NCI-H748 (cell line): ENCODE results near the gene TMEM269.
"Not testable (repeated sequence)": the region's sequence is repeated elsewhere in the genome, so short reads cannot be mapped to it uniquely, and the experiment has no call there.

ENCODE experiments used
- DNase-seq: peaks from one replicate; lab custom pipeline; 2025; ENCODE audit not compliant: unreplicated experiment; lab: John Stamatoyannopoulos, UW

Gene TMEM269

DNA sequence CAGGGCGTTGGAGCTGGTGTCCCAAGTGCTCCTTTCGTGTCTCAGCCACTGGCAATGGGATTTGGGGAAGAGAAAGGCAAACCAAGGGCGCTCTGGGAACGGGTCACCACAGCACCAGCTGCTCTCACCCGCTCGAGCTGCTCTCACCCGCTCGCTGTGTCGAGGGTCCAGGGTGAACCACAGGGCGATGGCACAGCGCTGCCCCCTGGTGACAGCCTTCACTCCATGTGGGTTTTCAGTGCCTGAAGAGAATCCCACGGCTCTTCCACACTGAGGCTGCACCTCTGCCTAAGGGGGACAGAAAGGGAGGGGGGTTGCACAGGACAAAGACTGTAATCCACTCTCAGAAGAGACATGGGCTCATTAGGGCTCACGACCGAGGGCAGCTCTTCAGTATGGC is 37.7 kb upstream of the TMEM269 start:
- peak; percentile 90 for DNase-seq

DNA sequence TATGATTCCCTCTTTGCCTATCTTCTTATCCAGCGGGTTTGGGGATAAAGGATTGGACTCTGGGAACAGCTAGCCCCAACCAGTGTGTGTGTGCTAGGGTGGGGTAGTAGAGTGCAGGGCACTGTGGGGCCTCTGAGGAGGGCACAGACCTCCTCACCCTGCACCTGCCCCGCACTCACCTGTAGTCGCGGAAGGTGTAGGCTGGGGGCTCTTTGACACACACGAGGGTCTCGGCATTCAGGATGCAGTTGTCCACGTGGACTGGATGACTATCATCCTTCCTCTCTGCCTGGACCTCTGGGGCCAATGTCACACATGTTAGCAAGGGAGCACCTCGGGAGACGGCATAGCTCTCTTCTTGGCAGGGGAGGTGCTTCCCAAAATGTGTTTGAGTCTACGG is 36.8 kb upstream of the TMEM269 start:
- DNase-seq = no peak

DNA sequence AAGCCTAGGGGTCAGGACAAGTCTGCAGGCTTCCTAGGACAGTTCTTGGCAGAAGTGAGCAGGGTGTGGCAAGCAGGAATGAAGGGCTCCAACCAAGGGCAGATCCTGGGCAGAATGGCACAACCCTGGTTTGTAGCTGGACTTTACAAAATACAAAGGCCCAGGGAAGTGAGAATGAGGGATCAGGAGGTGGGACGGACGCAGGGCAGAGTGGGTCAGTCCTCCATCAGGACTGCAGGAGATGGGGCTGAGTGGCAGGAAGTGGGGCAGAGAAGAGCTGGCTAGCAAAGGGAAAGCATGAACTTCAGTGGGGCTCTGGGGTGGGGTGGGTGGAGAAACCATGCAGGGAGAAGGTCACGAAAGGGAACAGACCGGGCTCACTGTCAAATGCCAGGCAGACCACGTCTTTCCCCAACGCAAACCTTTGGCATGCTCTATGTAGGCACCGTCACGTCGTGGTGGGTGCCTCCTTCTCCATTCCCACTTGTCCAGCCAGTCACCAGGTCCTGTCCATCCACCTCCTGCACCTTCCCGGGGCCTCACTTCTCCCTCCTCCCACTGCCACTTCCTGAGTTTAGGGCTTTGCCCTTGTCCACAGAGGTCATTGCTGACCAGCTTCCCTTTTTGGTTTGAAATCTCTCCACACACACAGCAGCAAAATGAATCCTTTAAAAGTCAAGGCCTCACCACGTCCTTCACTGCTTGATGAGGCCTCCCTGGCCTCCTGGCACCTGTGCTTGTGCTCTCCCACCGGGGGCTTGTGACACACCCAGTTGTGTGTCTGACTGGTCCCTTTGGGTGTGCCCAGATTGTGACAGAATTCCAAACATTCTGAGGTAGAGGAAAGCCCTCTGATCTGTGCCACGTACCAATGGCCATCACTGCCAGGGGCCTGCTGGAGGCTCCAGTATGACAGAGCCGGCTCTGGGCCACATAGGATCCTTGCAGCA is 36.1 kb upstream of the TMEM269 start:
- DNase-seq = no peak

DNA sequence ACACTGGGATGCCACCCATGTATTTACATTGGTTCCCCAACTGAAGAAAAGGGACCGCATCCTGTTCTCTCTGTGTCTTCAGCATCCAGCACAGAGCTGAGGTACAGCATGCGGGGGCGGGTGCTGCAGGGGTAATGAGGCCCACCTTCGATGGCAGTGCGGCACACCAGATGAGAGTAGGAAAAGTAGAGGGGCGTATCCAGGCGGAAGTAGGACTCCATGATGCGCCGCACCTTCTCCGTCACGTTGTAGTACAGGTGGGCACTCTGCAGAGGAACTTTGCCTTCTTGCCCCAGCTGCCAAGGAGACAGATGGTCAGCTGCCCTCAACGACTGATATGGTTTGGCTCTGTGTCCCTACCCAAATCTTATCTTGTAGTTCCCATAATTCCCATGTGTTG is 34.8 kb upstream of the TMEM269 start:
- DNase-seq = no peak

DNA sequence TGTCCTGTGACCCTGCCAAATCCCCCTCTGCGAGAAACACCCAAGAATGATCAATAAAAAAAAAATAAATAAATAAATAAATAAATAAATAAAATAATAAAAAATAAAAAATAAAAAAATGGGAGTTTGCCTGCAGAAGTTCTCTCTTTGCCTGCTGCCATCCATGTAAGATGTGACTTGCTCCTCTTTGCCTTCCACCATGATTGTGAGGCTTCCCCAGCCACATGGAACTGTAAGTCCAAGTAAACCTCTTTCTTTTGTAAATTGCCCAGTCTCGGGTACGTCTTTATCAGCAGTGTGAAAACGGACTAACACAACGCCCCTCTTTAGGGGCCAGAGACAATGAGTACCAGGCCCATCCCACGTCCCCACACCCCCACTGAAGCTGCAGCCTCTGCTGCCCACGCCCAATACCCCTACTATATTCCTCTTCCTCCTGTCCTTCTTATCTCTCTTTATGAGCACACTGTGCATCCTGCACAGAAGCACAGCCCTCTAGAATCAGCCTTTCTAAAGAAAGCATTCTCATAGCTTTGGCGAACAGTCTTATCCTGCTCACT is 33.2 kb upstream of the TMEM269 start:
- DNase-seq = not testable (repeated sequence)

DNA sequence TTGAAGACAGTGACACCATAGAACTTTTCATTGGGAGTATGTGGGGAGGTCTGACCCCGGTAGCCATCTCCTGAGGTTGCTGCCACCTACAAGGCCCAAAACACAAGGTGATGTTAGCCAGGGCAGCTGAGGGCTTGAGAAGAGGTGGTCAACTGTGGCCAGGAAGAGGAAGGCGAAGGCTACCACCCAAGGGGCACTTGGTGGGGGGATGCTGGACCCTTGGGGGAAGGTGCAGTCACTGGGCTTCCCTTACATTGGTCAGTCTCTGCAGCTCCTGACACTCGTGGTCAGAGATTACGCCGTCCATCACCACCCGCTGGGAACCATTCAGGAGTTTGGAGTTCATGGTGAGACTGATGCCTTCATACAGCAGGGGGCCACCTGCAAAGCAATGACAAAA is 32.5 kb upstream of the TMEM269 start:
- no peak for DNase-seq

DNA sequence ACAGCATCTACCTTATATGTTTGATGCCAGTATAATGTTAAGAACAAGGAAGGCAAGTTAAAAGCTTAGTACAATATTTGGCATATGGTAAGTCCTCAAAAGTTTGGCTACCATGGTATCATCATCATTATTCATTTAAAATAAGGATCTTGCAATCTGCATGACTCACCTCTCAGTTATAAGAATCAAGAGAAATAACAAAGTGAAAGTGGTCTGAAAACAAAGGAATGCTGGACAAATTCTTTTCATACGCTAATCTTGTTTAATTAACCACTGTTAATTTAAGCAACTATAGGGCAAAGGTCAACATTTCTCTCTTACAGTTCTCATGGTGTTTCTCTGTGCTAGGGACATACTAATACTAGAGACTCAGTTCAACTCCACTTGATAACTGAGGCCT is 31.7 kb upstream of the TMEM269 start:
- no peak for DNase-seq

DNA sequence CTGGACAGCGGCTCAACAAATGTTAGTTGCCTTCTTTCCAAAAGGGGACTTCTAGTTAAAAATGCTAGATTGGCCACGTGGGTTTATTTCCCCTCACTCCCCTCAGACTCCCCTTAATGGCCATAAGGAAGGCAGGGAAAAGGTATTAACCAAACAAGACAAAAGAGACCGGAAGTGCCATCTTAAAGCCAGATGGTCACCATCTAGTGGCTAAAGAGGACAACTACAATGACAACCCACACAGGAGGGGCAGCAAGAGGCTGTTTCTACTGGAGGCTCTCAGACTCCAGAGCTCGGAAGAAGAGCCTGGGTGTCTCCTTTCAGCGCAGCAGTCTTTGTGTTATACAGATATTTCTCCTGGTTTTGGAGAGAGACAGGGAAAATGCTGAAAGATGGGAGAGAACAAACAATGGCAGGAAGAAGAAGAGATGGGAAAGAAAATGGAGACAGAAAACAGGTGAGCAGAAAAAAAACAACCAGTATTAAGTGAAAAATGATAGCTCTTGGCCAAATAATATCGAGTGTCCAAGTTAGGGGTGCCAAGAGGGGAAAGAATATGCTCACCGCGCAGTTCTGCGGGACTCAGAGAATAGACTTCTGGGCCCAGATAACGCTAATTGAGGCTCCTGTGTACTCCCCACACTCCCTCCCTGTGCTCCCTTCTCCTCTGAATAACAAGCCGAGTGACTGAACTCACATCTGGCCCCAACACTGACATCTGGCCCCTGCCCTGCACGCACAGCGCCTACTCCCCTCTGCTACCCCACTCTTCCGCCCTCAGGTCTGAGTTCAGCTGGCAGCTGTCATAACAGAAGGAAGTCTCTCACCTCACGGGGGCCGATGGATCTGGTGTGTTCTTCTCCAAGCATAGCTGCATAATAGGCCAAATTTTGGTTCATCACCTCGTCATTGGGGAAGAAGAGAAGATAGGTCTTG is 27.6 kb upstream of the TMEM269 start:
- DNase-seq = peak; percentile 99

DNA sequence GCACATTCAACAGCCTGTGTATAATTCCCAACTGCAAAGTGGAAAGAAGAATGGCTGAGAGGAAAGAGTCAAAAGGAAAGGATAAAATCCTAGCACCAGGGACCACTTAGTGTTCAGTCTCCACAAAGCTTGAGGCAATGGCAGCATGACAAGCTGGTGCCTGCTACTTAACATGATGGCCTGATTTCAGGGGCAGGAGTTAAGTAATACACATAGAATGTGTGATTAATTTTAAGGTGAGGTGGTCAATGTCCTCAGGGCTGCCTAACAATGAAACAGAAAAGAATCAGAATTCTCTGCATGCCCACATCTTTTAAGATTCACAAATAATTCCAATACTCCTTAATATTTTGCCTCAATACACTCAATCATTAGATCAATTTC is 26.9 kb upstream of the TMEM269 start:
- DNase-seq = no peak

DNA sequence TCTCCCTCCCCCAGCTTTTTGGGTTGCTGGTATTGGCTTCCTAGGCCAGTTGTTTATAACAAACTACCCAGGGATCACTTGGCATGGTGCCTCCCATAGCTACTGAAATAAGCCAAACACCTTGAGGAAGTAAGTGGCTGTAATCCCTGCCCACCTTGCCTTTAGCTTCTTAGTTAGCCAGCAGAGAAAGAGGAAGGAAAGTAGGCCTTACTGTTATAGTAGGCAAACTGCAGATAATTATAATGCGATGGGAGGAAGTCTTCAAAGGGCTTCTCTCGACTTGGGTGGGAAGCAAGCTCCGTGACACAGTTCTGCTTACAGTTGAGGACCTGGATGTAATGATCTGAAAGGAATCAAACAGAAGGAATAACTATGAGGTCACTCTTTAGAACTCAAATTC is 26.1 kb upstream of the TMEM269 start:
- DNase-seq = no peak

DNA sequence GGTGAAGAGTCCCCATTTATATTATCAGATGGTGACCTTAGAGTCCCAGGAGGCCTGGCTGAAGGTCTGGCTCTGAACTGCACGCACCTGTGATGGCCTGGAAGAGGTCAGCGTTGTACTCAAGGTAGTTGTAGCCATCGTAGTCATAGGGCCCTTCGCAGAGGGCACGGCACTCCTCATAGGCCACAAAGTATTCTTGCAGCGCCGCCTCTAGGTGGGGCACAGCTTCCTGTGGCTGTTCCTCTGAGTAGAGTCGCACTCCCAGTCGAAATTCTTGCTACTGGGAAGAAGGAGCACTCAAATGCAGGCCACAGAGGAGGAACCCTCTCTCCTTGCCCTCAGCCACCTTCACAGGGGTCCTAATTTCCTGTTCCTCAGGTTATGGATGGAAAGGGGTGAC is 25.7 kb upstream of the TMEM269 start:
- no peak for DNase-seq

DNA sequence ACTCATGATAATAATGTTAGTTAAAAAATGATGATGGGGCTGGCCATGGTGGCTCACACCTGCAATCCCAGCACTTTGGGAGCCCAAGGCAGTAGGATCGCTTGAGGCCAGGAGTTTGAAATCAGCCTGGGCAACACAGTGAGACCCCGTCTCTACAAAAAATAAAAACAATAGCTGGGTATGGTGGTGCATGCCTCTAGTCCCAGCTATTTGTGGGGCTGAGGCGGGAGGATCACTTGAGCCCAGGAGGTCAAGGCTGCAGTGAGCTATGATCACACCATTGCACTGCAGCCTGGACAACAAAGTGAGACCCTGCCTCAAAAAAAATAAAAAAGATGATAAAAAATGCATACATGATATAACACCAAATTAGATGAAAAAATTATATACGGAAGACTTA is 23.2 kb upstream of the TMEM269 start:
- no peak for DNase-seq

DNA sequence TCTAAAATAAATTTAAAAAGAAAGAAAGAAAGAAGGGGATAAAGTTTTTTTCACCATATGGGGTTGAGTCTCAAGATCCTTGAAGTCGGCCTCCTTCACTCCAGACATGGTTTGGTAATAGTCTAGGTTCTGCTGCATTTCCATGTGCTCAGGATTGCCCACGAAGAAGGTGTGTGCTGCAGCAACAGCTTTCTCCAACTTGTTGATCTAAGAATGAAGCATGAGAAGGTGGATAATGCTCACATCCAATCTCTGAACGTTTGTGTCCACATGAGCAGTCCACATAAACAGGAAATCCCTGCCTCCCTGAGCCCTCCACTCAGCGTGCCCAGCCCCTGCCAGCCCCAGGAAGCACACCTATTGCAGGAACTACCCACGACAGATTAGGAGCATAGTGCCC is 22.5 kb upstream of the TMEM269 start:
- DNase-seq = no peak

DNA sequence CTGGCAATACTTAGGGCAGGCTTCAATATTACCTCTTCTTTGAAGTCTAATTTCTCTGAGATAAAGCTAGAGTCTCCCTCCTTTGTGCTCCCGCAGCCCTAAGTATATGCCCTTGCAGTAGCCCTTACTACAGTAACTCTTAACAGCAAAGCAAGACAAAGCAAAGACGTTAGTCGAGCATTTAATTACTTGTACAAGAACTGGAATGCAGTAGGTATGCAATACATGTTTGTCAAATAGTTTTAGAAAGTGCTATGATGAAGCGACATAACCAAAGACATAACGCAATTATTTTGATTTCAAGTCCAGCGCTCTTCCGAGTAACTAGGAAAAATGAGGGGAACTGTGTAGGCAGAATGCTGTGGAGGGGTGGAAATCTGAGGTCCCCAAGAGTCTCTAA is 19.5 kb upstream of the TMEM269 start:
- DNase-seq = no peak

DNA sequence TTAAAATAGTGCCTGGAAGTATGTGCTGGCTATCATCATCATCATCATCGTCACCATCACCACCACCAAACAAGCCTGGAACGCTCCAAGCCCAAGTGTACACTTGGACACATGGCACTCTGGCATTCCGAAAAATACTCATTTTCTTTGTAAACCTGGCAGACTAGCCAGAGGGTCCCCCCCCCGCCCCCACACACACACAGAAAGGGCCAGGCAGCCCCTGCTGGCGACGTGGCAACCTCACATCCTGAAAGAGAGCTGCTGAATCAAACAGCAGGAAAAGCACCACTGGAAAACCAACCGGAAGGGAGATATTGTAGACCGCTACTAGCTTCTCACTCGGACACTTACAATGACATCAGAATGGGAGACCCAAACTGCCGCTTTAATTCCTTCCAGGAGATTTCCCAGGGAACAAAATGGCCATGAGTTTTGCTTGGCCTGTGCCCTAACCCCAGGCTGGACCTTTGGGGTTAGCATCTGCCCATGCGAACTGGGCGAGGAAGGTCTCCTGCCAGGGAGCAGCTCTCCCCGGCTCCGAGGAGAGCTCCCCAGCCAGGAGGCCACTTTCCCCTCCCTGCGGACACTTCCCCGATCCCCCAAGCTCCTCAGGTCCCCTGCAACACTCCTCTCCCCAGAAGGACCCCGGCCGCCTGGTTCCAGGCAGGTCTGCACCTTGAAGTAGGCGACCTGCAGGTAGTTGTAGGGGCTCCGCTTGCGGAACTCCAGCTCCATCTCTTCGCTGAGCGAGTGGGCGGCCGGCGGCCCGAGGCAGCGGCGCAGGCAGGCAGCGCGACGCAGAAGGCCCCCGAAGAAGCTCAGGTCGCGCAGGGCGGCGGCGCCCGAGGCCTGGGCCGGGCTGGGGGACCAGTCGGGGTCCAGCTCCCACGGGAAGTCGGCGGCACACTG is 18.7 kb upstream of the TMEM269 start:
- peak; percentile 99 for DNase-seq

DNA sequence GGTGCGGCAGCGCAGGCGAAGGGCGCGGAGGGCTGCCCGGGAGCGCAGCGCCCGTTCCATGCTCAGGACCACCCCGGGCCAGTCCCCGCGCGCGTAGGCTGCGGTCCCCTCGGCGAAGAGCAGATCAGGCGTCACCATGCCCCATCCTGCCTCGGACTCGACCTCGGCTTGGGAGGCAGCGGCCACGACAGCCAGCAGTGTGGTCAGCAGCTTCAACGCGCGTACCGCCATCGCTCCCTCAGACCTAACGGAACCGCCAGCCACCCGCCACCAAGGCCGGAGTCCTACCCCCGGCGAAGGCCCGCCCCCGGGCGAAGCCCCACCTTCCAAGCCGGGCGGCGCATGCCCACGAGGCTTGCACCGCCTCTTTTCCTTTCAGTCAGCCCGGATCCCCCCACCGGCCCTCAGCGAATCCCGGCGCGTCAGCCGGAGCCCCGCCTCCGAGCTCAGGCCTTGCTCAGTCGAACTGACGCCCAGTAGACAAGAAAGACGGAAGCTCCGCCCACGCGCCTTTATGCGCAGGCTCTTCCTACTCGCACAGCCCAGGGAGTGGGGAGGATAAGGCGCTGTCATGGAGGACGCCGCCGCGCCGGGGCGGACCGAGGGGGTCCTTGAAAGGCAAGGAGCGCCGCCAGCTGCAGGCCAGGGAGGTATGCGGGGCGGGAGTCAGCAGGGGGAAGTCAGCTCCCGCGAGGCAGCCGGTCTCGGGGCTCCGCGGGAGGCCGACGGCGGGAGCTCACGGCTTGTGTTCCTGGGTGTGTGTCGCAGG is 17.9 kb upstream of the TMEM269 start, which contains the start of the genes C1orf50 and P3H1:
TSS of gene C1orf50 (plus strand) at position 509 of the 769 bp plus-strand sequence. CDS start at position 572, 63 bp downstream.
TSS of gene P3H1 (minus strand) at position 288 of the 769 bp plus-strand sequence. CDS start at position 231, 57 bp downstream.
- DNase-seq = peak; percentile 100

DNA sequence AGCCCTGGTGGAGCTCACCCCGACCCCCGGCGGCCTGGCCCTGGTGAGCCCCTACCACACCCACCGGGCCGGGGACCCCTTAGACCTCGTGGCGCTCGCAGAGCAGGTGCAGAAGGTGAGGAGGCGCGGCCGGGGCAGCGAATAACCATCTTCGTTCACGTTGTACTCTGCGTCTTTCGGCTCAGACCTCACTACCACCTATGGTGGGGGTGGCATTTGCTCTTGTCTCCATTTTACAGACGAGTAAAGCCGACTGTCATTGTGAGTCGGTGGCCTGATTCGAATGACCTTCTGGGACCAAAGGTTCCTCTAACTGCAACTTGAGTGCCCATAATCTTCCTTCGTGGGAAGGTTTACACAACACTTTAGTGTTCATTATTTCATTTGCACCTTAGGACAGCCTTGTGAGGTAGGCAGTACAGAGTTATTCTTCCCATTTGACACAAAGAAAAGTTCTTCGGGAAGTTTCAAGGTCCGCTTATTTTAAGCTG is 17.2 kb upstream of the TMEM269 start:
- DNase-seq = peak; percentile 98

DNA sequence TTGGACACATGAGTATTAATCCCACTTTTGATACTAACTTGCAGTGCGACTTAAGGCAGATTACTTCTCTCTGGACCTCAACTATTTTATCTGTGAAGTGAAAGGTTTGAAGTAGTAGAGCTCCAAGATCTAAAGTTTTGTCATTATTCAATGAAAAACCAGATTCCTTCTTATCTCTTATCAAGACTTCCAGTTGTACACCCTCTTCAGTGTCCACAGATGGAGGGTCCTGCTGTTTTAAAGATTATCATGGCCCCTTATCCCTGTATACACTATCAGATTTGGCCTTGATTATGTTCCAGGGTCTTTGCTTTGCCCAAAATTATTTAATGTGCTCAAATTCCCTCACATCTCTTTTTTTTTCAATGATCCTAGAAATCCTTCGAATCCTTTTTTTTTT is 16.6 kb upstream of the TMEM269 start:
- DNase-seq = no peak

DNA sequence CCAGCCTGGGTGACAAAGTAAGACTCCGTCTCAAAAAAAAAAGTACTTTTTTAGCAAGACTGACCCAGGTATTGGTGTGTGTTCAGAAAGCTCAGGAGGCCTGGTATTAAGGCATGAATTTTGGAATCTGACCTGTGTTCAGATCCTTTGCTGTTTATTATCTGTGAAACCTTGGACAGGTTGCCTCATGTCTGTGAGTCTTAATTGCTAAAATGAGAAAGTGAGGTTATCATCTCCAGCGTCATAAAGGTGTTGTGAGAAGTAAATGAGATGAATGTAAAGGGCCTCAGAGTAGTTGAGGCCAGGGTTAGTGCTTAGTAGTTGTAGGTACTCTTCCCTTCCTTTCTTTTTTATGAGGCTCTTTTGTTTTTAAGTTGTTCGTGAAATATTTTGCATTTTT is 15.0 kb upstream of the TMEM269 start:
- DNase-seq = no peak
